Kasumi-1 (cell line): ENCODE results near the gene HSP90AA1.

Experiments used
- DNase-seq, 2 experiments: peaks; one replicate each; lab custom pipeline; 2025; lab: John Stamatoyannopoulos, UW

Gene HSP90AA1

GRCh38 chr14:102040153-102040552, 46.7 kb downstream of the HSP90AA1 start:
- no peak for DNase-seq

DNA sequence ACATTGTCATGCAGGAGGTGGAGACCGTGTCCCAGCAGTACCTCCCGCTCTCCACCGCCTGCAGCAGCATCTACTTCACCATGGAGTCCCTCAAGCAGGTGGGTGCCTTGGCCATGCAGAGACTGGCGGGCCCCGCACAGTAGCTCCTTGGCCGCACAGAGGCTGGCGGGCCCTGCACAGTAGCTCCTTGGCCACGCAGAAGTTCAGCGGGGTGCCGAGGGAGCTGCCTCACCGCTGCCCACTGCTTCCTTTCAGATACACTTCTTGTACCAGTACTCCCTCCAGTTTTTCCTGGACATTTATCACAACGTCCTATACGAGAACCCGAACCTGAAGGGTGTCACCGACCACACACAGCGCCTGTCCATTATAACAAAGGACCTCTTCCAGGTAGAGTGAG, 47.7 kb downstream of the HSP90AA1 start:
- no peak for DNase-seq

- no peak for DNase-seq
These were observed 49.2 kb downstream of the HSP90AA1 start for GRCh38 chr14:102037686-102038085.

GRCh38 chr14:102035914-102036313, 50.9 kb downstream of the HSP90AA1 start:
- DNase-seq = no peak

DNA sequence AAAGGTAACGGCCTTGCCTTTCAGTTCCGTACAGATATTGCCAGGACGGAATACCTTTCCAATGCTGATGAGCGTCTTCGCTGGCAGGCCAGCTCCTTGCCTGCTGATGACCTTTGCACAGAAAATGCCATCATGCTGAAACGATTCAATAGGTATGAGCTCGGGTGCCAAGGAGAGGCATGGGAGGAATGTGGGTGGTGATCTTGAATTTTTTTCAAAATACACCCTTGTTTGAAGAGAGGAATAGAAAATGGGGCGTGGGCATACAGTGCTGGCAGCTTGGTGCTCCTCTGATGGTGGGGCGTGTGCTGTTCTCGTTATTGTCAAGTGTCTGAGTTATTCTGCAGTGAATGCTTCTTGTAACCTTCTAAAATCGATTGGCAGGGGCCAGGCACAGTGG, 52.5 kb downstream of the HSP90AA1 start:
- DNase-seq = no peak

GRCh38 chr14:102033241-102033640, 53.6 kb downstream of the HSP90AA1 start:
- no peak for DNase-seq
